ENCODE results near the gene CARD11. TPM values are rescaled to one million over a fixed set of nuclear protein-coding genes. Genes with fewer than 3 reads are reported as not detected.

CARD11 gene
- total RNA-seq, 3 donors from 2014 or later, result 0.80 to 2.9 (median 2.0) TPM

DNA sequence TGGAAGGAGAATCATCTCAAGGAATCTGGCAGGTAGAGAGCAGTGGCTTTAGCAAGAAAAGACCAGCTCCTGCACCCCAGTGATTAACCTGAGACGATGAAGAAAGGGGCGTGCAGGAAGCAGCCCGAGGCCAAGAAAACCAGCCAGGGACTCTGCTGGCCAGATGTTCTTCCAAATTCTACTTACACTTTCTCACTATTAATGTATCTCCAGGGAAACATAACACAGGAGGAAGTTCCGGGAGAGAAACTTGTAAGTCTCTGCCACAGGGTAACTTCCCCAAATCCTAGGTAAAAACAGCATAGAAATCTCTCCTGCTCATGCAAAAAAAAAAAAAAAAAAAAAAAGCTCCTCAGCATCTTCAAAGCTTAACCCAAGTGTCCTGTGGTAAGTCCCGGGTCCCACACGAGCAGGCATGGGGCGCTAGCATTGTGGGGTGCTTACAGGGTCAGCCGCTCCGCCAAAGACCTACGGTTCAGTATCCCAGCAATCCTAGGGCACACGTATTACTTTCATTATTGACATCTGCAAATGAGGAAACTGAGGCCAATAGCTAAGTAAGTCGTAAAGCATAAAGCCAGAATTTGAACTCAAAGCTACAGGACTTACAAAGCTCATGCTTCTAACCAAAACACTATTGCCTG lies 102.3 kb downstream of the CARD11 start:
- Histone ChIP-seq H3K4me1 (no peaks in the 10 kb centered on the region), H3K27ac (no peak overlapping the region), H3K9me3 (no peaks in the 10 kb centered on the region), H3K4me3 (no peak overlapping the region), H3K27me3 (peaks cover 0 to 4% of the 10 kb centered on the region in 2 donors), H3K36me3 (no peaks in the 10 kb centered on the region)
- TF ChIP-seq POLR2AphosphoS5 (IDR thresholded peaks at IDR 0.05), result no peak
- no peak for TF ChIP-seq POLR2A (IDR thresholded peaks at IDR 0.05)
- intact Hi-C loops (cut with DNase I; ENCODE audit: low total_unique reads), result no loop called here
- peak in 1 of 2 donors; percentile 14 for DNase-seq (ENCODE audit: low spot score in 2 of 2)

GRCh38 chr7:2940466-2940865 lies 103.2 kb downstream of the CARD11 start:
- DNase-seq (ENCODE audit: low spot score in 2 of 2), result no peak
- Histone ChIP-seq H3K4me1 (no peaks in the 10 kb centered on the region), H3K27ac (no peak overlapping the region), H3K4me3 (no peak overlapping the region), H3K9me3 (no peaks in the 10 kb centered on the region), H3K36me3 (no peaks in the 10 kb centered on the region), H3K27me3 (peaks cover 0 to 4% of the 10 kb centered on the region in 2 donors)
- TF ChIP-seq CTCF (IDR thresholded peaks at IDR 0.05) (no peak), POLR2AphosphoS5 (IDR thresholded peaks at IDR 0.05) (no peak), POLR2A (IDR thresholded peaks at IDR 0.05) (no peak)
- intact Hi-C loops (cut with DNase I; ENCODE audit: low total_unique reads), result no loop called here

- peak in 1 of 2 donors; percentile 28 for DNase-seq (ENCODE audit: low spot score in 2 of 2)
- H3K4me1 ChIP-seq, result no peaks in the 10 kb centered on the region
- no peak overlapping the region for H3K4me3 ChIP-seq
- TF ChIP-seq CTCF (IDR thresholded peaks at IDR 0.05), result no peak
- no peak for TF ChIP-seq POLR2AphosphoS5 (IDR thresholded peaks at IDR 0.05)
- no peak for TF ChIP-seq POLR2A (IDR thresholded peaks at IDR 0.05)
- intact Hi-C loops (cut with DNase I; ENCODE audit: low total_unique reads), result loop anchor here (5.0 kb wide), 1 partner anchor 1223 kb away; no protein-coding TSS in a partner anchor
- no peak overlapping the region for H3K27ac ChIP-seq
- peaks cover 0 to 4% of the 10 kb centered on the region in 2 donors for H3K27me3 ChIP-seq
- no peaks in the 10 kb centered on the region for H3K9me3 ChIP-seq
- no peaks in the 10 kb centered on the region for H3K36me3 ChIP-seq
Observed at GRCh38 chr7:2939193-2939885, 104.3 kb downstream of the CARD11 start.

DNA sequence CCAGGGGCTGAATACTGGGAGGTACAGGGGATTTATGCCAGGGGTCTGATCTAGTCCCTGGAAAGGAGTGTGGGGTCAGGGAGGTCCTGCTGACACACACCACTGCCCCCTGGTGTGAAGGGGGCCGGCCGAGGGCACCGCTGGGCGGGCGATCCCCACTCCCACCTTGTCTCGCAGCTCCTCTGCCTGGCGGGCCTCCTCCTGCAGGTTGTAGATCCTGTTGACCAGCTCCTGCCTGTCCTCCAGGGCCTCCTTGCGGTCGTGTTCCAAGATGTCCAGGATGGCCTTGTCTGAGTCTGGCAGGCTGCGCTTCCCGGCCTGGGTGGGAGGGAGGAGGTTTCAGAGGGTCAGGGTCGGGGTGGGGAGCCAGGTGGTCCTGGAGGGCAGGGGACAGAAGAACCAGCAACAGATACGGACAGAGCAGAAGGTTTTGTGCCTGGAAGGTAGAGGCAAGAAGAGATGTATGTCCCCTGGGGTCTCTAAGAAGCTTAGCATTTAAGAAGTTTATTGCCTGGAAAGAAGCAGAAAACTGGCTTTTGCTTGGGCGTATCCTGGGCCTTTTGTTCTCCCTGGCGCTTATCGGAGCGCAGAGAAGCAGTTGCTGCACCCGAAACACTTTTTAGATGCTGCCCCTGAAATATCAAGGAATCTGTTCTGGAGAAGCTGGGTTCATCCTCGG lies 105.0 kb downstream of the CARD11 start:
- Histone ChIP-seq H3K4me1 (no peaks in the 10 kb centered on the region), H3K36me3 (no peaks in the 10 kb centered on the region), H3K4me3 (no peak overlapping the region), H3K9me3 (no peaks in the 10 kb centered on the region), H3K27ac (no peak overlapping the region), H3K27me3 (peaks cover 0 to 4% of the 10 kb centered on the region in 2 donors)
- intact Hi-C loops (cut with DNase I; ENCODE audit: low total_unique reads), result loop anchor here (5.0 kb wide), 1 partner anchor 1224 kb away; no protein-coding TSS in a partner anchor
- TF ChIP-seq POLR2AphosphoS5 (IDR thresholded peaks at IDR 0.05), result no peak
- no peak for TF ChIP-seq CTCF (IDR thresholded peaks at IDR 0.05)
- no peak for TF ChIP-seq POLR2A (IDR thresholded peaks at IDR 0.05)
- peak in 1 of 2 donors; percentile 48 for DNase-seq (ENCODE audit: low spot score in 2 of 2)

DNA sequence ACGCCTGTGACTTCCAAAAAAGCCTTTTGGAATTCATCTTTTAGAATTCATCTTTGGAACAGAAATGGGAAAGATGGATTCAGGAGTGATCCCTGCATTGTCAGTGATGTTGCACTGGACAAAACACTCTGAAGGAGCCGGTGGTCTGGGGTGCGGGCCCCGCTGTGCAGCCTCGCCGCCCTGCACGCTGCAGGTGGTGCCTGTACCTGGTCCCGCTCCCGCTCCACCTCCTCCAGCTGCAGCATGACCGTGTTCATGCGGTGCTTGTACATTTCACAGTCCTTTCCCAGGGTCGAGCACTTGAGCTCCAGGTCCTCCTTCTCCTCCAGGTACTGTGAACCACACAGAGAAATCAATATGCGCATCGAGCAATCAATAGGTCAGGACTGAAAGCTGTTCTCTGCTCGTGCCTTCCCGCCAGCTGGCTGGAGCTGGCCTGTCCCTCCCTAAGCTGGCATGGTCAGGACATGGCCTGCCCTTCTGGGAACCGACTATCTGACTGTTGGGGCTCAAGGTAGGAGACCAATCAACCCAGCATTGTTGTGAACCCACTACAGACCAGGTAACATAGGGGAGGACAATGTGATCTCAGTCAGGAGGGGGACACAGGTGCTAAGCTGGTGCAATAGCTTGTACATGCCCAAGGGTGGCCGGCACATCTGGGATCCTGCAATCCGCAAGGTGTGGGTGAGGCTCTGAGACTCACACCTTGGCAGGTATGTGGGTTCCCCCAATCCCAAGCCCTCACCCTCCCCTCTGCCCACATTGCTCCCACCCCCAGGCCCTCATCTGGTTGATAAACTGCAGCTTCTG lies 105.8 kb downstream of the CARD11 start:
- H3K4me3 ChIP-seq, result no peak overlapping the region
- intact Hi-C loops (cut with DNase I; ENCODE audit: low total_unique reads), result loop anchor here (5.0 kb wide), 1 partner anchor 1224 kb away; no protein-coding TSS in a partner anchor
- H3K27ac ChIP-seq, result no peak overlapping the region
- TF ChIP-seq POLR2A (IDR thresholded peaks at IDR 0.05) (no peak), CTCF (IDR thresholded peaks at IDR 0.05) (no peak), POLR2AphosphoS5 (IDR thresholded peaks at IDR 0.05) (no peak)
- no peaks in the 10 kb centered on the region for H3K9me3 ChIP-seq
- H3K27me3 ChIP-seq, result peaks cover 0 to 4% of the 10 kb centered on the region in 2 donors
- DNase-seq (ENCODE audit: low spot score in 2 of 2), result peak in 1 of 2 donors; percentile 10
- H3K4me1 ChIP-seq, result no peaks in the 10 kb centered on the region
- H3K36me3 ChIP-seq, result no peaks in the 10 kb centered on the region
